Smooth muscle cell (in vitro differentiated cells): ENCODE results near the gene RSPH1. TPM values are rescaled to one million over a fixed set of nuclear protein-coding genes. Genes with fewer than 3 reads are reported as not detected.

Experiments
- DNase-seq: peaks from one replicate; lab custom pipeline; 2025; ENCODE audit not compliant: unreplicated experiment; lab: John Stamatoyannopoulos, UW
- H2AFZ ChIP-seq: fragments of 200-600 bp; sonication (generic); 2 replicates; pipeline ENCODE4 v1.6.0; 2016; ENCODE audit warnings: antibody characterized with exemption, low read depth, mild to moderate bottlenecking
- H3F3A ChIP-seq: fragments of 200-600 bp; sonication (generic); 2 replicates; pipeline ENCODE4 v1.6.0; 2017; ENCODE audit warnings: antibody characterized with exemption, low read depth
- H3K27ac ChIP-seq: fragments of 200-600 bp; sonication (generic); 2 replicates; pipeline ENCODE4 v1.5.1; 2016; ENCODE audit warnings: low read depth, mild to moderate bottlenecking
- H3K27me3 ChIP-seq: fragments of 200-600 bp; sonication (generic); 2 replicates; pipeline ENCODE4 v1.6.1; 2016; ENCODE audit warnings: low read depth, mild to moderate bottlenecking
- H3K36me3 ChIP-seq: fragments of 200-600 bp; sonication (generic); 2 replicates; pipeline ENCODE4 v1.5.1; 2016; ENCODE audit warnings: low read depth
- H3K4me1 ChIP-seq: fragments of 200-600 bp; sonication (generic); 2 replicates; pipeline ENCODE4 v1.5.1; 2016; ENCODE audit warnings: low read depth
- H3K4me2 ChIP-seq: fragments of 200-600 bp; sonication (generic); 2 replicates; pipeline ENCODE4 v1.6.0; 2016; ENCODE audit warnings: mild to moderate bottlenecking
- H3K4me3 ChIP-seq: fragments of 200-600 bp; sonication (generic); 2 replicates; pipeline ENCODE4 v1.5.1; 2016; ENCODE audit warnings: mild to moderate bottlenecking
- H3K79me2 ChIP-seq: fragments of 200-600 bp; sonication (generic); 2 replicates; pipeline ENCODE4 v1.6.0; 2016; ENCODE audit warnings: low read depth, mild to moderate bottlenecking
- H3K9ac ChIP-seq: fragments of 200-600 bp; sonication (generic); 2 replicates; pipeline ENCODE4 v1.6.0; 2016; ENCODE audit warnings: low read depth
- H3K9me3 ChIP-seq: fragments of 200-600 bp; sonication (generic); replicated peaks from 2 replicates; pipeline ENCODE4 v1.5.1; 2016; ENCODE audit warnings: low read depth
- H4K20me1 ChIP-seq: fragments of 200-600 bp; sonication (generic); 2 replicates; pipeline ENCODE4 v1.6.0; 2016; ENCODE audit warnings: low read depth
- WGBS: methylation state at CpG from one replicate; pipeline ENCODE4 v1.1.7; 2016; ENCODE audit warnings: low lambda C conversion rate; 5-methylcytosine and 5-hydroxymethylcytosine counted together
- polyA plus RNA-seq: library from polyadenylated mRNA; unstranded; fragments of >200 nt; fragmentation: Nextera tagmentation; extraction: Ambion mirVana; gene quantifications from 2 replicates; pipeline ENCODE4 v1.2.1, GENCODE V29; 2016
- total RNA-seq: library from RNA; depleted of rRNA; stranded (reverse); fragments of >200 nt; gene quantifications from 2 replicates; pipeline ENCODE4 v1.2.3, GENCODE V29; 2014
- TF ChIP-seq, protein P1 (sequence below): fragments of 200-600 bp; sonication (generic); IDR thresholded peaks from 2 replicates; pipeline ENCODE4 v1.5.1; 2017; ENCODE audit warnings: borderline replicate concordance, mild to moderate bottlenecking, antibody characterized with exemption; ENCODE audit not compliant: insufficient read depth, poor library complexity, severe bottlenecking

Gene RSPH1
- total and polyA plus RNA-seq, 2 experiments from 2014 or later = 0.16 TPM; not detected in 1

DNA sequence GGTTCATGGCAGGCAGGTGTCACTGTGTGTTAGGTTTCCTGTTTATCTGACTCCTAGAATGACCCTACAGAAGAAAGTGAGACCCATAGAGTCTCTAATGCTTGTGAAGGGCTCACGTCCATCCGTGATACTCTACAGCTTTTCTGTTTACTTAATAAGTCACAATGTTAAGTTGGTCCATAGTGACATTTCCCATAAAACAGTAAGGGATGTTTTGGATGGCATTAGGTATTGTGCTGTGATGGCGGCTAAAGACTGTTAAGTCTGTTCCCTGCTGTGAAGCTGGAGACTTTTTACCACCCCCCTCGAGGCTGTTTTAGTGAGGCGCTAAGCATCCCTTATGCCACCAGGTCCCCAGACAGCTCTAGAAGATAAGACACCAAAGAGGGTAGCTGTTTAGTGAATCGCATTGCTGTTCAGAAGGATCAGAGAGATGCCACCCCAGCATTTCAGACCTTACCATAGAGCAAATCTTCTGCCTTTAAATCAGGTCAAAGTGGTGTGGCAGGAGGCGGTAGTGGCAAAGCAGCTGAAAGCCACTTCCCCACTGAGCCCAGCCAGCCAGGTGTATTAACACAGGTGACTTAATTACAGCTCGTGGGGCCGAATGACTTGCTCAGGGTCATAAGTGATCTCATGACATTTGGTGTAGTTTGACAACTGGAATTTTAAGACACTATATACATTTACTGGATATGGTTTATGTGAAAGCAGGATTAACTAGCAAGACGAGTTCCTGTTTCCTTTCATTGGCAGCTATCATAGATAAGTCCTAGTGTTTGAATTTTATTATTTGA is 42.7 kb upstream of the RSPH1 start:
- H3K27ac ChIP-seq = no peak overlapping the region

DNA sequence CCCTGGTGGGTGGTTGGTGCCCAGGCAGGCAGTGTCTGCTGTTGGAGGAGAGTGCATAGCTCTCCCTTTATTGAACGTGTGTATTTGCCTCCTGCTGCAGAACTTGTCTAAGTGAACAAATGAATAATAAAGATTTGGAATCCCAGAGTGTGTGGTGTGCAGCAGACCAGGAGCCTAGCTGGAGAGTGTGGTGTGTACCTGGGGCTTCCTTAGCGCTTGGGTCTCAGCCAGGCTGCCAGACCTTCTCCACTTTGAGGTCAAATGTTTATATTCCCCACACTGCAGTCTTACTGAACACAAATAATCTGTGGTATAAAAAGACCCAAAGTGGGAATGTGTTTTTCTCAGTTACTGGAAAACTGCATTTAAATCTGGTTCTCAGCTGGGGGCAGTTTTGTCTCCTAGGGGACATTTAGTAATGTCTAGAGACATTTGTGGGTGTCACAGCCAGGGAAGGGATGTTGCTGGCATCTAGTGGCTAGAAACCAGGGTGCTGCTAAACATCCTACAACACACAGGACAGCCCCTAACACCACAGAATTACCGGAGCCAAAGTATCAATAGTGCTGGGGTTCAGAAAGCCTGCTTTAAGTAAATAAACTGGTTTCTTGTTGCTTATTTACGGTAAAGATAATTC is 41.2 kb upstream of the RSPH1 start:
- no peak overlapping the region for H3K4me2 ChIP-seq
- no peaks in the 10 kb centered on the region for H3K36me3 ChIP-seq
- no peak overlapping the region for H3K4me3 ChIP-seq
- DNase-seq = no peak
- H3K79me2 ChIP-seq = no peaks in the 10 kb centered on the region
- H2AFZ ChIP-seq = no peak overlapping the region
- 68% methylated on average over 4 of the region's 4 CpGs for WGBS
- H3K9me3 ChIP-seq = no peaks in the 10 kb centered on the region
- H3K27ac ChIP-seq = no peak overlapping the region
- H3K27me3 ChIP-seq = no peaks in the 10 kb centered on the region
- peaks cover 10% of the 10 kb centered on the region for H3F3A ChIP-seq
- H3K4me1 ChIP-seq = no peaks in the 10 kb centered on the region
- TF ChIP-seq, protein P1, sequence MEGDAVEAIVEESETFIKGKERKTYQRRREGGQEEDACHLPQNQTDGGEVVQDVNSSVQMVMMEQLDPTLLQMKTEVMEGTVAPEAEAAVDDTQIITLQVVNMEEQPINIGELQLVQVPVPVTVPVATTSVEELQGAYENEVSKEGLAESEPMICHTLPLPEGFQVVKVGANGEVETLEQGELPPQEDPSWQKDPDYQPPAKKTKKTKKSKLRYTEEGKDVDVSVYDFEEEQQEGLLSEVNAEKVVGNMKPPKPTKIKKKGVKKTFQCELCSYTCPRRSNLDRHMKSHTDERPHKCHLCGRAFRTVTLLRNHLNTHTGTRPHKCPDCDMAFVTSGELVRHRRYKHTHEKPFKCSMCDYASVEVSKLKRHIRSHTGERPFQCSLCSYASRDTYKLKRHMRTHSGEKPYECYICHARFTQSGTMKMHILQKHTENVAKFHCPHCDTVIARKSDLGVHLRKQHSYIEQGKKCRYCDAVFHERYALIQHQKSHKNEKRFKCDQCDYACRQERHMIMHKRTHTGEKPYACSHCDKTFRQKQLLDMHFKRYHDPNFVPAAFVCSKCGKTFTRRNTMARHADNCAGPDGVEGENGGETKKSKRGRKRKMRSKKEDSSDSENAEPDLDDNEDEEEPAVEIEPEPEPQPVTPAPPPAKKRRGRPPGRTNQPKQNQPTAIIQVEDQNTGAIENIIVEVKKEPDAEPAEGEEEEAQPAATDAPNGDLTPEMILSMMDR = peak; percentile 41
- H4K20me1 ChIP-seq = no peaks in the 10 kb centered on the region
- H3K9ac ChIP-seq = no peak overlapping the region

More for the DNA sequence above, 42.7 kb upstream of the RSPH1 start:
- Histone ChIP-seq H3K4me1 (no peaks in the 10 kb centered on the region), H2AFZ (no peak overlapping the region), H3K9ac (no peak overlapping the region), H3K9me3 (no peaks in the 10 kb centered on the region), H3K79me2 (no peaks in the 10 kb centered on the region), H4K20me1 (no peaks in the 10 kb centered on the region), H3F3A (peaks cover 10% of the 10 kb centered on the region), H3K4me3 (no peak overlapping the region), H3K36me3 (no peaks in the 10 kb centered on the region), H3K27me3 (no peaks in the 10 kb centered on the region), H3K4me2 (no peak overlapping the region)
- WGBS = 40% methylated on average over 10 of the region's 10 CpGs
- no peak for DNase-seq
- TF ChIP-seq, protein P1 = no peak

DNA sequence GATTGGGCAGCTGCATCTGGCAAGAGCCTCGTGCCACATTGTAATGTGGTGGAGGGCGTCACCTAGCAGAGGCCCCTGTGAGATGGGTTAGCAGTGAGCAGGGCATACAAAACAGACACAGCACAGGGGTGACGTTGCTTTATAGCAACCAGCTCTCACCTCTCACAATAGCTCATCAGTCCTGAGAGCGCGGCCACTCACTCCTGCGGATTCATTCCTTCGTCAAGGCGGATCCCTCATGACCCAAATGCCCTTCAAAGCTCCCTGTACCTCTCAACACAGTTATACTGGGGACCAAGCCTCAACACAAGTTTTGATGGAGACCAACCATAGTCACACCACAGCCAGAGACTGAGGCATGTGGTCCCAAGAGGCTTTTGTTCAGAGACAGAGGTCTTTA is 40.6 kb upstream of the RSPH1 start:
- Histone ChIP-seq H3K9ac (no peak overlapping the region), H3K4me1 (no peaks in the 10 kb centered on the region), H3F3A (peaks cover 10% of the 10 kb centered on the region), H3K36me3 (no peaks in the 10 kb centered on the region), H3K4me2 (no peak overlapping the region), H3K4me3 (no peak overlapping the region), H4K20me1 (no peaks in the 10 kb centered on the region), H2AFZ (no peak overlapping the region), H3K27me3 (no peaks in the 10 kb centered on the region), H3K9me3 (no peaks in the 10 kb centered on the region), H3K27ac (no peak overlapping the region), H3K79me2 (no peaks in the 10 kb centered on the region)
- DNase-seq = no peak
- TF ChIP-seq, protein P1 = no peak
- WGBS = 96% methylated on average over 8 of the region's 8 CpGs
